Epithelial cell of proximal tubule (primary cell): ENCODE data around the gene HES4. TPM values are rescaled to one million over a fixed set of nuclear protein-coding genes. Genes with fewer than 3 reads are reported as not detected.

Source experiments
- DNase-seq: peaks from one replicate; pipeline ENCODE4 v3.0.0-alpha.2; 2011; ENCODE audit warnings: low read depth
- H3K4me3 ChIP-seq: 2 replicates; pipeline ENCODE4 v1.5.1; 2011; ENCODE audit warnings: low read depth, mild to moderate bottlenecking, low read length
- total RNA-seq: library from RNA; depleted of rRNA; stranded (reverse); fragments of >200 nt; gene quantifications from 2 replicates; pipeline ENCODE4 v1.2.3, GENCODE V29; 2015
- TF ChIP-seq, protein P1 (sequence below): conservative IDR thresholded peaks from 2 replicates; pipeline ENCODE4 v1.5.1; 2012; ENCODE audit warnings: low read depth, mild to moderate bottlenecking, low read length

HES4 gene
- total RNA-seq, 1 donor from 2014 or later, result 193 TPM

DNA sequence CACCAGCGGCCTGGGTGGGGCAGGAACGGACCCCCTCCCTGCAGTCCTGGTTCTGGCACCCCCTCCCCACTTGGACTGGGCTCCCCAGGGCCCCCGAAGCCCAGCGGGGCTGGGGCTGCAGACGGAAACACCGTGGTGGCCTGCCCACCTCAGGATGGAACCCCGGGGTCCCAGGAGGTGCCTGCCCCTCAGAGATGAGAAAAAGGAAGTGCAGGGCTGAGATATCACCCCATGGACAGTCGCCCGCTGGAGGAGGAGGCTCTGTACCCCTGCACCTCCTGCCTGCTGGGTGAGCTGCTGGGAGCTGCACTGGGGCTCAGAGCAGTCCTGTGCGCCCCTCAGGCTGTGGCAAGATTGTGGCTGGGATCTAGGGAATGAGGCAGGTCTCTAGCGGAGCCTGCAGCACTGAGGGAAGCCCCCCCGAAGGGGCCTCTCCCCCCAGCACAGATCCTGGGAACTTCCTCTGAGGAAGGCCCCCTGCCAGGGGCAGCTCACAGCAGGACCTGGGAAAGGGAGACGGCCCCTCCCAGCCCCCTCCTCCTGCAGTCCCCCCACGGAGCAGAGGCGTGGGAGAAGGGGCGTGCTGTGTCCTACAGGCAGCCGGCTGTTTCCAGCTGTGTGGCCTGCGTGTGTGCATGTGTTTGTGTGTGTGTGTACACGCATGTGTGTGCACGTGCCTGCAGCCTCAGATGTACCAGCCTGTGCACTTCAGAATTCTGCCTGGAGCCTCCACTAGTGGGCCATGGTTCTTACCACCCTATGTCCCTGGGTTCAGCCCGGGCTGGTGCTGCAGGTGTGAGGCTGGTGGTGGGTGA is 26.9 kb upstream of the HES4 start:
- no peak overlapping the region for H3K4me3 ChIP-seq
- DNase-seq, result no peak
- TF ChIP-seq, protein P1, sequence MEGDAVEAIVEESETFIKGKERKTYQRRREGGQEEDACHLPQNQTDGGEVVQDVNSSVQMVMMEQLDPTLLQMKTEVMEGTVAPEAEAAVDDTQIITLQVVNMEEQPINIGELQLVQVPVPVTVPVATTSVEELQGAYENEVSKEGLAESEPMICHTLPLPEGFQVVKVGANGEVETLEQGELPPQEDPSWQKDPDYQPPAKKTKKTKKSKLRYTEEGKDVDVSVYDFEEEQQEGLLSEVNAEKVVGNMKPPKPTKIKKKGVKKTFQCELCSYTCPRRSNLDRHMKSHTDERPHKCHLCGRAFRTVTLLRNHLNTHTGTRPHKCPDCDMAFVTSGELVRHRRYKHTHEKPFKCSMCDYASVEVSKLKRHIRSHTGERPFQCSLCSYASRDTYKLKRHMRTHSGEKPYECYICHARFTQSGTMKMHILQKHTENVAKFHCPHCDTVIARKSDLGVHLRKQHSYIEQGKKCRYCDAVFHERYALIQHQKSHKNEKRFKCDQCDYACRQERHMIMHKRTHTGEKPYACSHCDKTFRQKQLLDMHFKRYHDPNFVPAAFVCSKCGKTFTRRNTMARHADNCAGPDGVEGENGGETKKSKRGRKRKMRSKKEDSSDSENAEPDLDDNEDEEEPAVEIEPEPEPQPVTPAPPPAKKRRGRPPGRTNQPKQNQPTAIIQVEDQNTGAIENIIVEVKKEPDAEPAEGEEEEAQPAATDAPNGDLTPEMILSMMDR, result no peak

DNA sequence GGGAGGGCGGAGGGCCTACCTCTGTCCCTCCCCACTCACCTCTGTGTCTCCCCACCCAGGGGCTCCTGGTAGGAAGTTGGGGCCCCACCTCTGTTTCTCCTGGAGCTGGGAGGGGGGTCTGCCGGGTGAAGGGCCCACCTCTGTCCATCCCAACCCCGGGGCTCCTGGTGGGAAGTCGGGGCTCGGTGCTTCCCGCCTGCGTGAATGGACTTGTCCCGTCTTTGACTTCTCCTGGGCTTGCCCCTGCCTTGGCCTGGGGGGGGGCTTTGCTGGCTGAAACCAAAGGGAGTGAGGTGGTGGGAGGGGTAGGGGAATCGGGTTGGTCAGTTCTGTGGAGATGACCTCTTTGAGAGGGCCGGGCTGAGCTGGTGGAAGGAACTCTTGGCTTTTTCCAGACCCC is 25.8 kb upstream of the HES4 start:
- TF ChIP-seq, protein P1, result no peak
- no peak for DNase-seq
- H3K4me3 ChIP-seq, result no peak overlapping the region

DNA sequence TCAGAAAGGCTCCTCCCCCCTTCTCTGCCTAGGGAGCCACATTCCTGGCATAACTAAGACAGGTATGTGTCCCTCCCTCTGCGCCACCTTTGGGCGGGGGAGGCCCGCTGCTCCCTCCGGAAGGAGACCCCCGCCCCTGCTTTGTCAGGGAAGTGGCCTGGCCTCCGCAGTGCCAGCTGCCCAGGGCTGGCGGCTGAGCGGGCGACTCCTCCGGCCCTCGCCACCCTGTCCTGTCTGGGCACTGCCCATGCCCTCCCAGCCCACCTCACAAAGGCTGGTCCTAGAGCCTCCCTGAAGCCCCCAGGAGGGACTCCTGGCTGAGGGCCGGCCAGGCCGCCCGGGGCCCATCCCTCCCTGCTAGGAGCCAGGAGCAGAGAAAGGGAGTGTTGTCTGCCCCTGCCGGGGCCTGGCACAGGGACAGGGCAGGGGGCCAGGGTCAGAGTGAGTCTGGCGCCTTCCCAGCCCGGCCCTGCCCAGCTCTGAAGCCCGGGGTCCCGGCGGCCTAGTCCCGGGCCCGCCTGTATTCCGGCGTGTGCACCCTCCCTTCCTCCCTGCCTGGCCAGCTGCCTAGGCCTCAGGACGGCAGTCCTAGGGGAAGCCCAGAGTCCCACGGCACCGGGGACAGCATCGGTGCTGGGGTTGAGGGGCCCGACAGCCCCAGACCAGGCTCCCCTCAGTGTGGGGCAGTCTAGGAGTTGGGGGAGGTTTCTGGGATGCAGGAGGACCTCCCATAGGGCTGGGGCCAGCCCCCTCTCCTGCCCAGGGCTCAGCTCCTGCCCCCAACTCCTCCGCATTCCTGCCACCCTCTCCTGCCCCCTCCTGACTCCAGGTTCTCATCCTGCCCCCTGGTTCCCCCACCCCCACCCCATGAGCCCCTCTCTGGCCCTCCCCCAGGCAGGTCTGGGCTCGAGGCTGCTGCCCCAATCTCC is 25.1 kb upstream of the HES4 start:
- DNase-seq, result no peak
- peak overlapping the region; percentile 48 for H3K4me3 ChIP-seq
- TF ChIP-seq, protein P1, result no peak

DNA sequence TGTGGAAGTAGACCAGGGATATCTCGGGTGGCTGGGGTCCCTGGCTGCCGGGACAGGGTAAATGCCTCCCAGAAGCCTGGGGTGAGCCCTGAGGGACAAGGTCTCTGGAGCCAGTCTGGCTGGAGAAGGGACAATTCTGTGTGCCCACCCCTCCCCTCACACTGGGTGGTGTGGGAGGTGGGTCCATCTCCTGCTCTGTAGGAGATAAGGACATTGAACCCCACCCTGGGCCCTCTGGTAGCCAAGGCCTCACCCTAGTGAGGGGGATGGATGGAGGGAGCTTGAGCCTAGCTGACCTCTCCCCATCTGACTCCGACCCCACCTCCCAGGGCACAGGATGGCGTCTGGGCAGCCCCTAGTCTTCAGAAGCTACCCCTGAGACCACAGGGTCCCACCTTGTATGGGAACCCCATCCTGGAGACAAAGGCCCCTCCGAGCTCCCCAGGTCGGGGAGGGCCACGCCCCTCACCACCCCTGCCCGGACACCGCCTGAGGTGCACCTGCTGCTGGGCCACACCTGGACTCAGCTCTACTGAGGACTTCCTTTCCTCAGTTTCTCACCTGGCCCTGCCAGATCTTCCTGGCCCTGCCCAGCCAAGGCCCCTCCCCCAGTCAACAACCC is 24.4 kb upstream of the HES4 start:
- DNase-seq, result no peak
- peak overlapping the region; percentile 48 for H3K4me3 ChIP-seq
- TF ChIP-seq, protein P1, result no peak

DNA sequence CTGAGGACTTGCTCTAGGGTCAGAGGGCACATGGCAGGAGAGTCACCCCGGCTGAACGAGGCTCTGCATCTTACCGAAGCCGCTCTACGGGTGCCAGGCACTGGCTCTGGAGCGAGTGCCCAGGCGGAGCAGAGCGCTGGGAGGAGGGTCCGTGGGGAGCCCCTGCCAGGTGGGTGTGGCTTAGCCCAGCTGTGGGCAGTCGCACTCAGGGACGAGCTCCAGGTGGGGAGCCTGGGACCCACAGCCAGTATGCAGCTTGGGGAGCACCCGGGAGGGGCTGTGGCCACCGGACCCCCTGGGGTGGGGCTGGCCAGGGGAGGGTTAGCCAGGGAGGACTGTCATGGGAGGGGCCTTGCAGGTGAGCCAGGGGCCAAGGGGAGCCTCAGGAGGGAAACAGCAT is 23.8 kb upstream of the HES4 start:
- TF ChIP-seq, protein P1, result no peak
- no peak overlapping the region for H3K4me3 ChIP-seq
- no peak for DNase-seq

DNA sequence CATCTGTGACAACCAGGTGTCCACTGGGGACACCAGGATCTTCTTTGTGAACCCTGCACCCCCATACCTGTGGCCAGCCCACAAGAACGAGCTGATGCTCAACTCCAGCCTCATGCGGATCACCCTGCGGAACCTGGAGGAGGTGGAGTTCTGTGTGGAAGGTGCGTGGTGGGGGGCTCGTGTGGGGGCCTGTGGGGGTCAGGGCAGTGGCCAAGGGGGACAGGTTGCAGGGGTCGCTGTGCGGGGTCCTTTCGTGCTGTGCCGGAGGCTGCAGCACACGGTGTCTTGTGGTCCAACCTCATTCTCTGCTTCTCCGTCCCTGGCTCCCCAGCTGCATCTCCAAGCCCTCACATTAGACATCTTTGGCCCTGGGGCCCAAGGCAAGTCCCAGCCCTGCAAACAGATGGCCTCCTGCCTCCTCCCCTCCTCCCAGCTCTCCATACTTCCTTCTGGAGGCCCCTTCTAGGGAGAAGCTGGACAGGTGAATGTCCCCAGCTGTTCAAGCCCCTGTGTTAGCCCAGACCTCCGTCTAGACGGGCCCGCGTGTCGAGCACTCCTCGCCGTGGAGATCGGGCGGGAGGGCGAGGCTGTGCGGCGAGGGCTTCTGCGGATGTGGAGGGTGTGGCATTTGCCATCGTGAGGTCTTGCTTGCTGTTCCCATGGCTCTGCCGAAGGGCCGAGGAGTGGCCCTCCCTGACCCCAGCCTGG is 22.6 kb upstream of the HES4 start:
- TF ChIP-seq, protein P1, result no peak
- peak overlapping the region; percentile 70 for H3K4me3 ChIP-seq
- no peak for DNase-seq
